OCI-M1 (cell line): Measurements from ENCODE around the gene KIF7.

Experiments
- DNase-seq: peaks from one replicate; lab custom pipeline; 2025; lab: John Stamatoyannopoulos, UW

Gene KIF7

GRCh38 chr15:89648106-89649012 is 6.9 kb downstream of the KIF7 start:
- no peak for DNase-seq

DNA sequence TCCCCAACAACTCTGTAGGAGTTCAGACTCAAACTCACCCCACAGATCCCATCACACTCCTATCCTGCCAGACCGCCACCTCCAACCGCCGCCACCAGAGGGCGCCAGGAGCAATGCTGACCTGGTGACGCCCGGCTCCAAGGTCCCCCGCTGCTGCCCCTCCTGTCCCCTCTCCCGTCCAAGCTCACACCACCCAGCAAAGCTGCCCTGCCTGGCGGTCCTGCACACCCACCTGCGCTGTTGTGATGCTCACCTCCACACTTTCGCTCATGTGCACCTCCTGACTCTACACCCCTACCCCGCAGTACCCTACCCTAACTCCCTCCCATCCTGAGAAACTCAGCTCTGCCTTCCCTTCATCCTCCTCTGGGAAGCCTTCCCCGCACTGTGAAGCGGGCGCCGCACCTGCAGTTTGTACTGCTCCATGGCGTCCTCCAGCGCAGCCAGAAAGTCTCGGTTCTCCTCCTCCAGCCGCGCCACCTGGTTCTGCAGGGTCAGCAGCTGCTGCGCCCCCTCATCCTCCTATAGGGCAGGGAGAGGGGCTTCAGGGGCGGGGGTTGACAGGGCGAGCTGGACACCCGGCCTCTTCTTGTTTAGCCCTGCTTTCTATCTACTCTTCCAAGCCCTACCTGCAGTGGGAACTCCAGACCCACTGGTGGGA is 7.9 kb downstream of the KIF7 start:
- DNase-seq, result peak; percentile 82

GRCh38 chr15:89646416-89647141 is 8.7 kb downstream of the KIF7 start:
- DNase-seq, result no peak

DNA sequence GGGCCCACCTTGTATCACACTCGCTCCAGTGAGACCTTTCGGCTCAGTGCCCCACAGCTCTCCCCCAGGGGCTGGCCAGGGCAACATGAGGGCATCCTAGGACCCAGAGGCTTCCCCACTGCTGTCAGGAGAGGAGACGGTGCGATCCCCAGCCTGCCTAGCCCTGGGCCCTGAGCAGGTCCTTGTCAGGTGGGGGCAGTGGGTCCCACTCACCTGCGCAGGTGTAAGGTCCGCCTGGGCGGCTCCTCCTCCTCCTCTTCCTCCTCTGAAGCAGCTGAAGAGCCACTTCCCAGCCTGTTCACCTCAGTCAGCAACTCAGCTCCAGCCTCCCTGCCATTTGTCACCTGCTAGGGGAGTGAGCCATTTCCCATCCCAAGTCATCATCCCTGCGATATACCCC is 9.6 kb downstream of the KIF7 start:
- DNase-seq, result no peak

DNA sequence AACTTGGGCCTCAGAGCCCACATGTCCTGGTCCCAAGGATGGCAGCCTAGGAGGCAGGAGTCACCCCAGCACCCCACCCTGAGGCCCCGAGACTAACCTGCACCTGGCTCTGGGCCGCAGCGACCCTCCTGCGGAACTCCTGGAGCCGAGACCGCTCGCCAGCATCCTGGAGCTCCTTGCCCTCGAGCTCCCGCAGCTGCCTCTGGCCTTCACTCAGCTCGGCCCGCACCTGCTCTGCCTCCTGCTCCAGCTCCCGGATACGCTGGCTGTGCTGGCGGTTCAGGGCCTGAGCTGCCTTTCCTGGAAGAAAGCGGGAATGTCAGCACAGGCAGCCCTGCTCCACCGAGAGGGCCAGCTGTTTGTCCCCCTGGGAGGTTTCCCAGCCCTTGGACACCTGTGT is 13.2 kb downstream of the KIF7 start:
- DNase-seq, result no peak

DNA sequence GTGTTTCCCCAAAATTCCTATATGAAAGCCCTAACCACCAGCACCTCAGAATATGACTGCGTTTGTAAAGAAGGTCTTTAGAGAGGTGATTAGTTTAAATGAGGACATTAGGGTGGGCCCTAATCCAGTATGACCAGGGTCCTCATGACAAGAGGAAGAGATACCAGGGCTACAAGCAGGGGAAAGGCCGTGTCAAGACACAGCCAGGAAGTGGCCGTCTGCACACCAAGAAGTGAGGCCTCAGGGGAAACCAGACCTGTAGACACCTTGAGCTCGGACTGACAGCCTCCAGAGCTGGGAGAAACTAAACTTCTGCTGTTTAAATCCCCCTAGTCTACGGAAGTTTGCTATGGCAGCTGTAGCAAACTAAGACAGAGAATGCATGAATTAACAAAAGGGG is 14.2 kb downstream of the KIF7 start:
- DNase-seq, result no peak

GRCh38 chr15:89640245-89640644 is 15.0 kb downstream of the KIF7 start:
- DNase-seq, result no peak

- DNase-seq, result no peak
Measured at GRCh38 chr15:89633585-89633984, 21.7 kb downstream of the KIF7 start.

- no peak for DNase-seq
Measured at GRCh38 chr15:89632563-89633430, 22.5 kb downstream of the KIF7 start.

DNA sequence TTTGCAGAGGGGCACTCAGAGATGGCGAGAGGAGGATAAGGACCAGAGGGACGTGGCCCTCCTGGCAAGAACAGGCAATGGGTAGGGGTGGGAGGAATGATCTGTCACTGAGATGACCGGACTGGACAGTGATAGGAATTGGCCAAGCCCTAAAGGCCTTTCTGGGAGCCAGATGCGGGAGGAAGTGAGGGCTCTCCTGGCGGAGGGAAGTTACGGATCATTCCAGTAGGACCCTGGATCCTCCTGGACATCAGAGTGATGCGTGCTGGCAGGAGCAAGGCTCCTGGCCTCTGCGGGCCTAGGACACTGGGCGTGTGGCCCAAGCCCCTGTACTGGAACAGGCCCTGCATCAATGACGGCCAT is 23.4 kb downstream of the KIF7 start:
- DNase-seq, result no peak

GRCh38 chr15:89630974-89631901 is 24.0 kb downstream of the KIF7 start:
- DNase-seq, result no peak

- no peak for DNase-seq
Measured at GRCh38 chr15:89630260-89630659, 25.0 kb downstream of the KIF7 start.

DNA sequence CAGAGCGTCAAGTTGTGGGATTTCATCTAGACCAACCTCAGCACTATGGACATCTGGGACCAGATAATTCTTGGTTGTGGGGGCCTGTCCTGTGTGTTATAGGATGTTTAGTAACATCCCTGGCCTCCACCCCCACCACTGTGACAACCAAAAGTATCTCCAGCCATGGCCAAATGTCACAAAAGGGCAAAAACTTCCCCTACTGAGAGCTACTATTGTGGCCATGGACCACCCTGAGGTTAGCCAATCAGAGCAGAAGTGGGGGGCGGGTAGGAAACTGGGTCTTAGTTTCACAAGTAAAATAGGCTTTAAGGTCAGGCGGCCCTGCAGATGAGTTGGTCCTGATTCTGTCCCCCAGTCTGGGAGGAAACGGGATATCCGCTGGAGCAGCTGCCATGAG is 25.4 kb downstream of the KIF7 start:
- DNase-seq, result no peak

GRCh38 chr15:89628806-89629715 is 26.2 kb downstream of the KIF7 start:
- no peak for DNase-seq

- DNase-seq, result no peak
Measured at GRCh38 chr15:89628301-89628700, 27.0 kb downstream of the KIF7 start.

DNA sequence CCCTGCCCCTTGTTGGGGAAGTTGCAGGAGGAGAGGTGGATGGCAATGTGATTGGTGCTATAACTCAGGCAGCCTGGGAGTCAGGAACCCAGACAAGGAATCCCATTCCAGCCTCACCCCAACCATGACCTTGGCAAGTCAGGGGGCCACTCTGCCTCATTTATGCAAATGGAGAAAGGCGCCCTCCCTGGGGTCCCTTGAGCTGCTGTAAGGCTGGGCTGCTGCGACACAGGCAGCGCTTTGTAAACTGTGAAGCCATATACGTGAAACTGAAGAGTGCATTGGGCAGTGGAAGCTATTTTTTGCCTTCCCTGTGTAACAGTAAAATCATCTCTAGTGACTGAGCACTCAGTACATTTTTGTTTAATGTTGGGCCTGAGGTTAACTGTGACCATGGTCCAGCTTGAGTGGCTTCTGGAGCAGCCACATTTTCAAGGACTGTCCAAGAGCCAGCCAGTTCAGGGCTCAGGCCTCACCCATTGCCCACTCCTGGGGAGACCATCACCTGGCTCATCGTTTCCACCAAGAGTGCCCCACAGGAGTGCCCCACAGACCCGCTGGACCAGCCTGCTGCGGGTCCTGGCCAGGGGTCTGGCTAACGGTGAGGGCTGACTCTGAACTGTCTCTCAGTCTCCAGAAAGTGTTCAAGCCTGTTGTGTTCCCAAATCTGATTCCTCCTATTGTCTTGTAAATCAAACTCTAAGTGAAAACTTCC is 27.9 kb downstream of the KIF7 start:
- no peak for DNase-seq

GRCh38 chr15:89625716-89626115 is 29.6 kb downstream of the KIF7 start:
- DNase-seq, result no peak

- DNase-seq, result no peak
Measured at GRCh38 chr15:89623165-89623564, 32.1 kb downstream of the KIF7 start.

DNA sequence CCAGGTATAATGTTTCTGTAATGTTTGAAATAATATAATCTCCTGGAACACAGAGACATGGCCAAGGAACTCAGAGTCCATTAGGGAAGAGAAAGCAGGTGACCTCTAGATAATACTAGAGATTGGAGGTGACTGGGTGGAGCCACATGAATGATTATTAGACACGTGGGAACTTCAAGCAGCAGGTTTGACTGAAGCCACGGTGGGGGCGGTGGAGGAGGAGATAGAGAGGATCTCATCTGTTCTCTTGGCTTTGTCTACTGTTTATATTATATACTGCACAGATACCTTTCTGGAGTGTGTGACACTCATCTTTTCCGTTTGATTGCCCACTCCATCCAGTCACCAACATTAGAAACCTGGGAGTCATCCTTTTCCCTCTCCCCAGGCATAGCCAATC is 33.7 kb downstream of the KIF7 start:
- DNase-seq, result no peak
